GM23248 (cell line): ENCODE data around the gene MEDAG. TPM values are rescaled to one million over a fixed set of nuclear protein-coding genes. Genes with fewer than 3 reads are reported as not detected.

Source experiments
- DNase-seq: peaks from one replicate; pipeline ENCODE4 v3.0.0-alpha.2; 2015
- H2AFZ ChIP-seq: fragments of 200-600 bp; sonication (generic); 2 replicates; pipeline ENCODE4 v1.6.1; 2016; ENCODE audit warnings: antibody characterized with exemption
- H3F3A ChIP-seq: fragments of 200-600 bp; sonication (generic); 2 replicates; pipeline ENCODE4 v1.6.1; 2016; ENCODE audit warnings: mild to moderate bottlenecking, antibody characterized with exemption, mixed run types; ENCODE audit not compliant: insufficient read depth
- H3K27ac ChIP-seq: fragments of 200-600 bp; sonication (generic); 2 replicates; pipeline ENCODE4 v1.5.1; 2016; ENCODE audit warnings: mild to moderate bottlenecking
- H3K27me3 ChIP-seq: fragments of 200-600 bp; sonication (generic); replicated peaks from 2 replicates; pipeline ENCODE4 v1.6.1; 2016; ENCODE audit warnings: mild to moderate bottlenecking; ENCODE audit not compliant: insufficient read depth
- H3K36me3 ChIP-seq: fragments of 200-600 bp; sonication (generic); 2 replicates; pipeline ENCODE4 v1.6.1; 2016; ENCODE audit warnings: low read depth, mild to moderate bottlenecking
- H3K4me1 ChIP-seq: fragments of 200-600 bp; sonication (generic); 2 replicates; pipeline ENCODE4 v1.6.1; 2016; ENCODE audit warnings: mild to moderate bottlenecking; ENCODE audit not compliant: insufficient read depth
- H3K4me2 ChIP-seq: fragments of 200-600 bp; sonication (generic); one replicate; pipeline ENCODE4 v1.6.1; 2016; ENCODE audit warnings: mild to moderate bottlenecking; ENCODE audit not compliant: unreplicated experiment
- H3K4me3 ChIP-seq: fragments of 200-600 bp; sonication (generic); 2 replicates; pipeline ENCODE4 v1.5.1; 2016; ENCODE audit warnings: mild to moderate bottlenecking
- H3K79me2 ChIP-seq: fragments of 200-600 bp; sonication (generic); 2 replicates; pipeline ENCODE4 v1.6.1; 2016; ENCODE audit warnings: mild to moderate bottlenecking; ENCODE audit not compliant: insufficient read depth
- H3K9ac ChIP-seq: fragments of 200-600 bp; sonication (generic); 2 replicates; pipeline ENCODE4 v1.6.1; 2016; ENCODE audit warnings: mild to moderate bottlenecking
- H3K9me2 ChIP-seq: fragments of 200-600 bp; sonication (generic); 2 replicates; pipeline ENCODE4 v1.6.1; 2016; ENCODE audit warnings: mixed run types, mild to moderate bottlenecking, moderate library complexity; ENCODE audit not compliant: insufficient read depth
- H3K9me3 ChIP-seq: fragments of 200-600 bp; sonication (generic); one replicate; pipeline ENCODE4 v1.6.1; 2017; ENCODE audit warnings: low read depth
- H4K20me1 ChIP-seq: fragments of 200-600 bp; sonication (generic); 2 replicates; pipeline ENCODE4 v1.6.0; 2016; ENCODE audit not compliant: insufficient read depth
- EZH2 ChIP-seq: fragments of 200-600 bp; sonication (generic); IDR thresholded peaks from 2 replicates; pipeline ENCODE4 v1.6.1; 2018; ENCODE audit warnings: antibody characterized with exemption, mild to moderate bottlenecking; ENCODE audit not compliant: insufficient read depth, poor library complexity, severe bottlenecking
- EZH2phosphoT487 ChIP-seq: fragments of 200-600 bp; sonication (generic); IDR thresholded peaks from 2 replicates; pipeline ENCODE4 v1.6.1; 2018; ENCODE audit warnings: antibody characterized with exemption, moderate library complexity, mild to moderate bottlenecking, low read depth; ENCODE audit not compliant: insufficient read depth
- WGBS, 2 experiments: methylation state at CpG; one replicate each; pipeline ENCODE4 v1.1.6; 2015 to 2017; ENCODE audit warnings: low lambda C conversion rate in 2 of 2, low coverage in 1 of 2; ENCODE audit errors: missing lambda C conversion rate in 2 of 2; 5-methylcytosine and 5-hydroxymethylcytosine counted together
- in situ Hi-C: fragments of 300-500 bp; cut with MboI; formaldehyde crosslinking; loops from 2 replicates; pipeline ENCODE4 v1.15.0; 2020
- polyA plus RNA-seq: library from polyadenylated mRNA; unstranded; fragments of >200 nt; fragmentation: Nextera tagmentation; extraction: Ambion mirVana; gene quantifications from 2 replicates; pipeline ENCODE4 v1.2.1, GENCODE V29; 2016
- total RNA-seq: library from RNA; depleted of rRNA; stranded (reverse); fragments of >200 nt; shearing (Covaris generic); gene quantifications from 2 replicates; pipeline ENCODE4 v1.2.3, GENCODE V29; 2014

MEDAG gene
- total and polyA plus RNA-seq, 2 experiments from 2014 or later, result 86.0 to 243 TPM

DNA sequence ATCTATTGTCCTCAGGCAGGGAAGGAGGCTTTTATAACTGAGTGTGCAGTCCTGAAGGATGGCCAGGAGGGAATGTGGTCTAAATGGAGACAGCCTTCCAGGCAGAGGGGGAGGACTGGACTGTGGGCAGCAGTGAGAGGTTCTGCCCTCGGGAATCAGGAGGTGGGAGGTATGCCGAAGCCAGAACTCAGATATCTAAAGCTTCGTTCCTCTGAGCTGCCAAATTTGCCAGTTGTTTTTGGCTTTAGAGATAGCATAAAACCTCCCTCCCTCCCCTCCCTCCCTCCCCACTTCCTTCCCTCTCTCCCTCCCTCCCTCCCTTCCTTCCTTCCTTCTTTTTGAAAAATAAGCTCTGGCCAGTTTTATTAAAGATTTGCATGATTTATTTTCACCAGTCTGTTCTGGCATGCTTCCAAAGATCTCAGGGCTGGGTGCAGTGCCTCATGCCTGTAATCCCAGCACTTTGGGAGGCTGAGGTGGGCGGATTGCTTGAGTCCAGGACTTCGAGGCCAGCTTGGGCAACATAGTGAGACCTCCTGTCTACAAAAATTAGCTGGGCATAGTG, 2.4 kb downstream of the MEDAG start:
- peak; percentile 79 for DNase-seq
- H3K9me3 ChIP-seq, result no peaks in the 10 kb centered on the region
- peak overlapping the region; percentile 97 for H3K4me2 ChIP-seq
- H4K20me1 ChIP-seq, result no peaks in the 10 kb centered on the region; the same call in 1 of the 2 replicates
- no peaks in the 10 kb centered on the region for H3K27me3 ChIP-seq
- no peaks in the 10 kb centered on the region for H3K36me3 ChIP-seq
- peak overlapping the region; percentile 85 for H3K4me3 ChIP-seq
- 13 to 14% methylated on average over 5 of the region's 5 CpGs for WGBS, 2 experiments
- H2AFZ ChIP-seq, result no peak overlapping the region
- H3K4me1 ChIP-seq, result peaks cover 42% of the 10 kb centered on the region
- in situ Hi-C loops, result no loop called here
- H3K9ac ChIP-seq, result peak overlapping the region; percentile 96
- TF ChIP-seq EZH2phosphoT487, result no peak
- no peak for TF ChIP-seq EZH2
- H3F3A ChIP-seq, result peaks cover 80% of the 10 kb centered on the region
- H3K27ac ChIP-seq, result peak overlapping the region; percentile 92
- H3K9me2 ChIP-seq, result no peaks in the 10 kb centered on the region
- H3K79me2 ChIP-seq, result peaks cover 69% of the 10 kb centered on the region

DNA sequence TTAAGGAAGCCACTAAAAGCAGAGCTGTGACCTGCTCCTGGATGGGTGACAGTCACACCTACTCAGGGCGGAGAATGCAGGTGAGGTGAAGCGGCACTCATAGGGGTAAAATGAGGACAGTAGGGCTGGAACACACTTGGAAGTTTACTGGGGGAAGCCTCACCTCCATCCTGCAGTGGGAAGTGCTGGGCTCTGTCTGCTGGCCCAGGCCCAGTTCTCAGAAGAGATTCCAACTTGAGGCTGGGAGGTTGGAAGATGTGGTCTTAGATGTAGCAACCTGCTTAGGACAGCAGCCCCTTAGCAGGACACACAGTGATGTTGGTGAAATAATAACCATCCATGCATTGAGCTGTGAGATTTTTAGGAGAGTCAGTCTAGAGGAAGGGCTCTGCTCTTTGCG, 4.6 kb downstream of the MEDAG start:
- TF ChIP-seq EZH2phosphoT487 (no peak), EZH2 (no peak)
- Histone ChIP-seq H4K20me1 (no peaks in the 10 kb centered on the region; the same call in 1 of the 2 replicates), H3K27me3 (no peaks in the 10 kb centered on the region), H3K4me2 (peak overlapping the region; percentile 65), H3K9me2 (no peaks in the 10 kb centered on the region), H3F3A (peaks cover 84% of the 10 kb centered on the region), H3K4me3 (0 out of 2 replicates have a peak overlapping the region, but pooled peaks have one; percentile 85), H3K9me3 (no peaks in the 10 kb centered on the region), H3K9ac (0 out of 2 replicates have a peak overlapping the region, but pooled peaks have one; percentile 96), H3K79me2 (peaks cover 91% of the 10 kb centered on the region), H3K27ac (0 out of 2 replicates have a peak overlapping the region, but pooled peaks have one; percentile 10), H3K4me1 (peaks cover 33% of the 10 kb centered on the region), H2AFZ (no peak overlapping the region), H3K36me3 (no peaks in the 10 kb centered on the region)
- DNase-seq, result no peak
- in situ Hi-C loops, result no loop called here
- 92 to 98% methylated on average over 3 of the region's 3 CpGs for whole genome bisulfite sequencing, 2 experiments

- Histone ChIP-seq H3K4me3 (no peak overlapping the region), H3K27ac (no peak overlapping the region), H3K36me3 (peaks cover 40% of the 10 kb centered on the region), H3F3A (peaks cover 95% of the 10 kb centered on the region), H3K27me3 (no peaks in the 10 kb centered on the region), H3K9ac (no peak overlapping the region), H3K4me1 (peaks cover 14% of the 10 kb centered on the region), H3K4me2 (no peak overlapping the region), H3K79me2 (peaks cover 74% of the 10 kb centered on the region), H3K9me3 (no peaks in the 10 kb centered on the region), H4K20me1 (no peaks in the 10 kb centered on the region; the same call in 1 of the 2 replicates), H2AFZ (no peak overlapping the region), H3K9me2 (no peaks in the 10 kb centered on the region)
- TF ChIP-seq EZH2phosphoT487 (no peak), EZH2 (no peak)
- in situ Hi-C loops, result no loop called here
- 88 to 89% methylated on average over 19 of the region's 19 CpGs for WGBS, 2 experiments
- no peak for DNase-seq
These were observed 9.8 kb downstream of the MEDAG start for GRCh38 chr13:30915691-30916541.

- peaks cover 10% of the 10 kb centered on the region; the same call in 1 of the 2 replicates for H3K4me1 ChIP-seq
- no peaks in the 10 kb centered on the region for H3K27me3 ChIP-seq
- no peaks in the 10 kb centered on the region for H3K9me2 ChIP-seq
- H4K20me1 ChIP-seq, result peaks cover 5% of the 10 kb centered on the region; the same call in 1 of the 2 replicates
- TF ChIP-seq EZH2phosphoT487, result no peak
- TF ChIP-seq EZH2, result no peak
- no peak overlapping the region for H3K27ac ChIP-seq
- H3K9me3 ChIP-seq, result no peaks in the 10 kb centered on the region
- H3K36me3 ChIP-seq, result peaks cover 51% of the 10 kb centered on the region
- H3K4me3 ChIP-seq, result no peak overlapping the region
- H3F3A ChIP-seq, result peaks cover 95% of the 10 kb centered on the region
- no peak for DNase-seq
- 97 to 98% methylated on average over 6 of the region's 6 CpGs for WGBS, 2 experiments
- no peak overlapping the region for H3K9ac ChIP-seq
- H3K4me2 ChIP-seq, result no peak overlapping the region
- H2AFZ ChIP-seq, result no peak overlapping the region
- H3K79me2 ChIP-seq, result peaks cover 63% of the 10 kb centered on the region
- in situ Hi-C loops, result no loop called here
These were observed 10.9 kb downstream of the MEDAG start for GRCh38 chr13:30916991-30917390.
